ENCODE results near the gene CLVS2.

Gene CLVS2

DNA sequence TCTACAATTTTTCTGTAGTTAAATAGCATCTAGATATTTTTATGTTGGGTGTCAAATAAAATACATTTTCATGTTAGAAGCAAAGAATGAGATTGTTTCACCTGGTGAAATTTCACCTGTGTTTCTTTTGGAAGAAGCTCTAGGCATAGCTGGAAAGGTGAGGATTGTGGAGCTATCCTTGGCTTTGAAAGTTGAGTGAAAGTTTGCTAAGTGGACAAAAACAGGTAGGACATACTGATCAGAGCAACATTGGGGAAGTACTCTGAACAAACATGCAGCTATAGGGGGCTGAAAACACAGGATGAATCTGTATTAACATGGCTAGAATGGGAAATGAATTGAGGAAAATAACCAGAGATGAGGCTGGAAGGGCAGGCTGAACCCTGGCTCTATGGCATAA, 18.8 kb downstream of the CLVS2 start:
- TF ChIP-seq EZH2 (IDR thresholded peaks at IDR 0.05) (no peak), POLR2AphosphoS5 (IDR thresholded peaks at IDR 0.05; ENCODE audit: borderline replicate concordance, low read depth, low read length) (no peak), FOXP2 (optimal IDR thresholded peaks at IDR 0.05; ENCODE audit: control extremely low read depth, extremely low read length, insufficient read depth) (no peak)
- Histone ChIP-seq H3K9me3 (ENCODE audit: low read depth, low read length) (no peaks in the 10 kb centered on the region), H3K27ac (no peak overlapping the region), H3K9ac (ENCODE audit: insufficient read length) (no peak overlapping the region), H3K4me3 (no peak overlapping the region), H3K36me3 (ENCODE audit: insufficient read depth, low read length) (no peaks in the 10 kb centered on the region)
- DNase-seq (ENCODE audit: low read depth, low spot score), result no peak

GRCh38 chr6:123016431-123017103, 20.5 kb downstream of the CLVS2 start:
- H3K9me3 ChIP-seq (ENCODE audit: low read depth, low read length), result no peaks in the 10 kb centered on the region
- DNase-seq (ENCODE audit: low read depth, low spot score), result no peak
- no peak overlapping the region for H3K9ac ChIP-seq (ENCODE audit: insufficient read length)
- H3K4me3 ChIP-seq, result no peak overlapping the region
- H3K27ac ChIP-seq, result no peak overlapping the region
- H3K36me3 ChIP-seq (ENCODE audit: insufficient read depth, low read length), result no peaks in the 10 kb centered on the region
- no peak for TF ChIP-seq EZH2 (IDR thresholded peaks at IDR 0.05)
- TF ChIP-seq FOXP2 (optimal IDR thresholded peaks at IDR 0.05; ENCODE audit: control extremely low read depth, extremely low read length, insufficient read depth), result no peak
- TF ChIP-seq POLR2AphosphoS5 (IDR thresholded peaks at IDR 0.05; ENCODE audit: borderline replicate concordance, low read depth, low read length), result no peak

GRCh38 chr6:123017104-123017682, 21.2 kb downstream of the CLVS2 start:
- Histone ChIP-seq H3K9me3 (ENCODE audit: low read depth, low read length) (no peaks in the 10 kb centered on the region), H3K4me3 (no peak overlapping the region), H3K36me3 (ENCODE audit: insufficient read depth, low read length) (no peaks in the 10 kb centered on the region), H3K27ac (no peak overlapping the region), H3K9ac (ENCODE audit: insufficient read length) (no peak overlapping the region)
- no peak for DNase-seq (ENCODE audit: low read depth, low spot score)
- TF ChIP-seq FOXP2 (optimal IDR thresholded peaks at IDR 0.05; ENCODE audit: control extremely low read depth, extremely low read length, insufficient read depth), result no peak
- no peak for TF ChIP-seq EZH2 (IDR thresholded peaks at IDR 0.05)
- TF ChIP-seq POLR2AphosphoS5 (IDR thresholded peaks at IDR 0.05; ENCODE audit: borderline replicate concordance, low read depth, low read length), result no peak

- Histone ChIP-seq H3K4me3 (no peak overlapping the region), H3K36me3 (ENCODE audit: insufficient read depth, low read length) (no peaks in the 10 kb centered on the region), H3K9ac (ENCODE audit: insufficient read length) (no peak overlapping the region), H3K27ac (no peak overlapping the region), H3K9me3 (ENCODE audit: low read depth, low read length) (no peaks in the 10 kb centered on the region)
- no peak for TF ChIP-seq POLR2AphosphoS5 (IDR thresholded peaks at IDR 0.05; ENCODE audit: borderline replicate concordance, low read depth, low read length)
- no peak for TF ChIP-seq FOXP2 (optimal IDR thresholded peaks at IDR 0.05; ENCODE audit: control extremely low read depth, extremely low read length, insufficient read depth)
- TF ChIP-seq EZH2 (IDR thresholded peaks at IDR 0.05), result no peak
- peak; percentile 18 for DNase-seq (ENCODE audit: low read depth, low spot score)
These were observed 26.9 kb downstream of the CLVS2 start for GRCh38 chr6:123022975-123023374.

- Histone ChIP-seq H3K36me3 (ENCODE audit: insufficient read depth, low read length) (no peaks in the 10 kb centered on the region), H3K9me3 (ENCODE audit: low read depth, low read length) (no peaks in the 10 kb centered on the region), H3K9ac (ENCODE audit: insufficient read length) (no peak overlapping the region), H3K27ac (no peak overlapping the region), H3K4me3 (no peak overlapping the region)
- DNase-seq (ENCODE audit: low read depth, low spot score), result no peak
- TF ChIP-seq POLR2AphosphoS5 (IDR thresholded peaks at IDR 0.05; ENCODE audit: borderline replicate concordance, low read depth, low read length), result no peak
- no peak for TF ChIP-seq FOXP2 (optimal IDR thresholded peaks at IDR 0.05; ENCODE audit: control extremely low read depth, extremely low read length, insufficient read depth)
- TF ChIP-seq EZH2 (IDR thresholded peaks at IDR 0.05), result no peak
These were observed 28.9 kb downstream of the CLVS2 start for GRCh38 chr6:123024976-123025375.

DNA sequence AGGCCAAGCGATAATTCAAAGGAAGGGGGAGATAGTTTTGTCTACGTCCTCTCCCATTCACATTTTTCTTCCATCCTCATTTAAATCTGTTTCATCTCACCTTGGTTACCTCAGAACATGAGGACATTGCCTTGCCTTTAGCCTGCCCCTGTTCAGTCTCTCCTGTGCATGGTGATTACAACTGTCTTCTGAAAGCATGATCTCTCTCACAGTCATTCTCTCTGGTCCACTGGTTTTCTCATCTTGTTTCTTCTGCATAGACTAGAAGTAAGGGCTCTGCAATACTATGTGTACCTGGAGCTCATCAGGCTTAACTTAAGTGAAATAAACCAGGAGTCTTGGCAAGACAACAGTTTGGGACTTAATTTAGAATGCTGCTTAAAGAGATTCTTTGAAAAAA, 31.4 kb downstream of the CLVS2 start:
- Histone ChIP-seq H3K27ac (no peak overlapping the region), H3K4me3 (no peak overlapping the region), H3K9ac (ENCODE audit: insufficient read length) (no peak overlapping the region), H3K36me3 (ENCODE audit: insufficient read depth, low read length) (no peaks in the 10 kb centered on the region), H3K9me3 (ENCODE audit: low read depth, low read length) (no peaks in the 10 kb centered on the region)
- DNase-seq (ENCODE audit: low read depth, low spot score), result no peak
- TF ChIP-seq POLR2AphosphoS5 (IDR thresholded peaks at IDR 0.05; ENCODE audit: borderline replicate concordance, low read depth, low read length), result no peak
- TF ChIP-seq FOXP2 (optimal IDR thresholded peaks at IDR 0.05; ENCODE audit: control extremely low read depth, extremely low read length, insufficient read depth), result no peak
- no peak for TF ChIP-seq EZH2 (IDR thresholded peaks at IDR 0.05)

DNA sequence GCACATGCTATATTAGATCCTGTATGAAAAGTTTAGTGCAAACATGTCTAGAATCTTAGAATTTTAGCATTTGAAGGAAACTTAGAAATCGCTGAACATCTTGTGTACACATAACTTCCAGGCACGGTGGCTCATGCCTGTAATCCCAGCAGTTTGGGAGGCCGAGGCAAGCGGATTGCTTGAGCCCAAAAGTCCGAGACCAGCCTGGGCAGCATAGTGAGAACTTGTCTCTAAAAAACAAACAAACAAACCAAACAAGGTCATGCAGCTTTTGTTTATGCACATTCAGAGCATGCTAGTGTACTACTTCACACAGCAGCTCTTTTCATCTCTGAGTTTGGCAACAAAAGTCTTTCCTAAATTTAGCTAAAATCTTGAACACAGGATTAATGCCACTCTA, 32.2 kb downstream of the CLVS2 start:
- no peak for DNase-seq (ENCODE audit: low read depth, low spot score)
- no peak for TF ChIP-seq POLR2AphosphoS5 (IDR thresholded peaks at IDR 0.05; ENCODE audit: borderline replicate concordance, low read depth, low read length)
- no peak for TF ChIP-seq FOXP2 (optimal IDR thresholded peaks at IDR 0.05; ENCODE audit: control extremely low read depth, extremely low read length, insufficient read depth)
- TF ChIP-seq EZH2 (IDR thresholded peaks at IDR 0.05), result no peak
- H3K27ac ChIP-seq, result no peak overlapping the region
- H3K9ac ChIP-seq (ENCODE audit: insufficient read length), result no peak overlapping the region
- no peak overlapping the region for H3K4me3 ChIP-seq
- no peaks in the 10 kb centered on the region for H3K9me3 ChIP-seq (ENCODE audit: low read depth, low read length)
- no peaks in the 10 kb centered on the region for H3K36me3 ChIP-seq (ENCODE audit: insufficient read depth, low read length)

DNA sequence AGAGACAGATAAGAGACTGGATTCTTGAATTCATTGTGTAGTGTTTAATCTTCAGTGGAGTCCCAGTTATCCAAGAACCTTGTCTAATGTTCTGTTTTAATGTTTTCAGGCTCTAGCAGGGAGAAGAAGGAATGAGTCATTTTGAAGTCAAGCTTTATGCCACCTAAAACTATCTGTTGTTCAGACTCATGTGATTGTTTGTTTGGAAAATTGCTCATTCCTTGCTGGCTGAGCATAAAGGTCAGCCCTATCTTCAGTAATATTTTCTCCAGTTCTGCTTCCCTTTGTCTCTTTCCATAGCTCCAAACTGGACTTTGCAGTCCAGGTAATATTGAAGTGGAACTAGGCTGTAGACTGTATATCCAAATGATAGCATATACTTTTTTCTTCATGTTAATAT, 34.2 kb downstream of the CLVS2 start:
- Histone ChIP-seq H3K9ac (ENCODE audit: insufficient read length) (no peak overlapping the region), H3K27ac (no peak overlapping the region), H3K4me3 (no peak overlapping the region), H3K36me3 (ENCODE audit: insufficient read depth, low read length) (no peaks in the 10 kb centered on the region), H3K9me3 (ENCODE audit: low read depth, low read length) (no peaks in the 10 kb centered on the region)
- no peak for DNase-seq (ENCODE audit: low read depth, low spot score)
- no peak for TF ChIP-seq POLR2AphosphoS5 (IDR thresholded peaks at IDR 0.05; ENCODE audit: borderline replicate concordance, low read depth, low read length)
- no peak for TF ChIP-seq FOXP2 (optimal IDR thresholded peaks at IDR 0.05; ENCODE audit: control extremely low read depth, extremely low read length, insufficient read depth)
- no peak for TF ChIP-seq EZH2 (IDR thresholded peaks at IDR 0.05)
